ENCODE results near the gene MAP7.
"Not testable (repeated sequence)": the region's sequence is repeated elsewhere in the genome, so short reads cannot be mapped to it uniquely, and the experiment has no call there.

MAP7 gene

GRCh38 chr6:136501096-136501495, 49.1 kb downstream of the MAP7 start:
- no peak for DNase-seq

GRCh38 chr6:136500414-136500813, 49.8 kb downstream of the MAP7 start:
- no peak for DNase-seq

DNA sequence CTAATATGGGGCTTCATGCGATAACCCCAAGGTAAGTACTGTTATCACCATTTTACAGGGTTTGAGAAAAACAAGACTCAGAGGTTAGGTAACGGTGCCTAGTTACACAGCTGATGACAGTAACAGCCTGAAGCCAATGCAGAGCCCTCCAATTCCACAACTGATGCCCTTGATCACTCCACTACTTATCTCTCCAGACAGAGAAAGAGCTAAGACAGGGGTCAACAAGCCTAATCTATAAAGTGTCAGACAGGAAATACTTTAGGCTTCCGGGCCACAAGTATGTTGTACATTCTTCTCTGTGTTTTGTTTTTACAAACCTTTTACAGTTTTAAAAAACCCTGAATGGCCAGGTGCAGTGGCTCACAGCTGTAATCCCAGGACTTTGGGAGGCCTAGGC, 50.9 kb downstream of the MAP7 start:
- DNase-seq, result no peak

- DNase-seq, result not testable (repeated sequence)
These were observed 53.8 kb downstream of the MAP7 start for GRCh38 chr6:136496449-136496848.

- no peak for DNase-seq
These were observed 55.5 kb downstream of the MAP7 start for GRCh38 chr6:136494710-136495109.

DNA sequence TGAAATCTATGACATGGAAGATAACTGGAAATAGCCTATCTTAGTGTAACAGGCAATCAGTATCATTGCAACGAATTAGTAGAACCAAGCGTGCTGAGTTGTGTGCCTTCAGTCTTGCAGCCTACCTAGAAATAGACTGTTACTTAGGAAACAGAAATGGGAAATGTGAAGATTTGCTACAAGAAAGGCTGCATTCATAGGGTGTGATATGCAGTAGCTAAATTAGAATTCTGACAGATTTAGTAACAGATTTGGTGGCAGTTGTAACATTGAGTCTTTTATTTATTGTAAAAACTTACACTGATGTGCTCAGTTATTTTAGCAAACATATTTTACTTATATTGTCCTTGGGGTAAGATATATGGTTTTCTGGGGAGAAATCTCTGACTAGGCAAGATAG, 56.2 kb downstream of the MAP7 start:
- no peak for DNase-seq

GRCh38 chr6:136492409-136492808, 57.8 kb downstream of the MAP7 start:
- no peak for DNase-seq

DNA sequence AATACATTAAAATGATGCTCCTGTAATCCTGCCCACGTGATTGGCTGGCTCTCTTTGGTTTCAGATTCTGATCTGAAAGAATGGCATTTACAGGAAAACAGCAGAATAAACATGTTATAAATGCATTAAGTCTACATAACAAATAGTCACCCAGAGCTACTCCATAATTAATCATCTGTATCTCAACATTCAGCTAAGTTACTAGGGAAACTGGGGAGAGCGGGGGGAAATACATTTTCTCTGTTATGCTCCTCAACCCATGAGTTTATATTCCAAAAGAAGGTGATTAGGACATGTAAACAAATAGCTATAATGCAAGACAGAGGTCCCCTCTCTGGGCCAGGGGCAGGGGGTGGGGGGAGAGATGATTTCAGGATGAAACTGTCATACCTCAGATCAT, 58.5 kb downstream of the MAP7 start:
- DNase-seq, result no peak

DNA sequence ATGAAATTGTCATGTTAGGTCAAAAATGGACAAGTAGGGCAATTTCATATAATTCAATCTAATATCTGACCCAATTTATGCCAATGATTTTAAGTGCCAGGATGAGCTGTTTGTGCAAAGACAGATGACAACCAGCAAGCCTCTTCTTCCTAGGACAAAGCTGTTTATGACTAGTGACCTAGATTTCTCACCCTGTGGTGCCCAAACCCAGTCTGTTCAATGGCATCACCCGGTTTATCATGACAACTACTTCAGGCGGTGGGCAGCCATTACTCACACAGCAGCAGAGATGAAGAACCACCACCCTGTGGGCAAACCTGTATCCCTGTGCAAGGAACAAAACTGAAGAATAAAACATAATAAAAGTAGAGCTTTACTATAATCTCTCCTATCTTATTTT, 59.0 kb downstream of the MAP7 start:
- no peak for DNase-seq

- DNase-seq, result not testable (repeated sequence)
These were observed 60.6 kb downstream of the MAP7 start for GRCh38 chr6:136489689-136490033.

DNA sequence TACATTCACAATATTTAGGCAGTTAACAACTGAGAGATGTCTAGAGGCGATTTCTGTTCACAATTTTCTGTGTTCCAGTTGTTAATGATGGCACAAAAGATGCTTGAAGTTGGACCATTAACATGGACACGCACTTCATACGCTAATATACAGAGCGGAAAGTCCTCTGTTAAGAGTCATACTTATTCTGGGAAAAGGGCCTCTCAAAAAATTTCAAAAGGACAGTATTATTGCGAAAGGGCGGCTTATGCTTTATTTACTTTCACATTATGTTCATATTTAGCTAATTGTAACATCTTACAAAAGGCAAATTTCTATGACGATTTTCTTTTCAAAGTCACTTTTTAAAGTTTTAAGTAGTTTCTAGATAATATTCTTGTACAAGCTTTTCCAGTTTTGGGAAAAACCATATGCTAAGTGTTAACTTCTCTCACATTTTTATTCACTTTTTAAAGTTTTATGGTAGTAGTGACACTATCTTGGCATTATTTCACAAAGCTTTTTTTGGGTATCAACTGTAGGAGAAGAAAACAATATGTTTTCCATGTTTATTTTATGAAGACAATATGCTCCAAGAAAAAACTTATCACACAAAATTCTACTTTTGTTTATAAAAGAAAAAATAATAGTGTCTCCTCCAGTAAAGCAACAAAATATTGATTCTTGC, 62.3 kb downstream of the MAP7 start:
- DNase-seq, result no peak

- DNase-seq, result no peak
These were observed 63.9 kb downstream of the MAP7 start for GRCh38 chr6:136486357-136486756.

DNA sequence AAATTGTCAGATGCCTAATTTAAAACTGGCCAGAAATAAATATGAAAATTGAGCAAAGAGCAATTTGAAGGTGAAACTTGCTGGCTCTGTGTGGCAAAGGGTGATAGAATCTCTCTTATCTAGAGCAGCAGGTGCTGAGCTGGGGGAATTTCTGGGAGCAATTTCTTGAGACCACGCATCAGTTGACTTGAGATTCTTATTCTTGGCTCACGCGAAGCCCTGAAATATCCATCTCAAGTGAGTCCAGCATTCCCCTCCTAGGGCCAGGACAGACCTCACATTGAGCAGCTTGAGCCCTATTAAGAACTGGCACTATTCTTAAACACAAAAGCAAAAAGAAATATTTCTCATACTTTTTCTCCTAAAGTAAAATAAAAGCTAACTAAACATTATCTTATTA, 66.3 kb downstream of the MAP7 start:
- DNase-seq, result no peak

DNA sequence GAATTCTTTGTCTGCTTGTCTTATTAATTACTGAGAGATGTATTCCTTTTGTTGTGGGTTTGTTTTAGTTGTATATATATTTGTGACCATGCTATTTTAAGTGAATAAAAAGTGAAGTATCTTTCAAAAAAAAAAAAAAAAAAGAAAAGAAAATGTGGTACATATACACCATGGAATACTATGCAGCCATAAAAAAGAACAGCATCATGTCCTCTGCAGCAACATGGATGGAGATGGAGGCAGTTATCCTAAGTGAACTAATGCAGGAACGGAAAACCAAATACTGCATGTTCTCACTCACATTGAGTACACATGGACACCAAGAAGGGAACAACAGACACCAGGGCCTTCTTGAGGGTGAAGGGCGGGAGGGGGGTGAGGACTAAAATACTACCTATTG, 67.2 kb downstream of the MAP7 start:
- not testable (repeated sequence) for DNase-seq

- no peak for DNase-seq
These were observed 72.7 kb downstream of the MAP7 start for GRCh38 chr6:136477548-136477947.

GRCh38 chr6:136475686-136476085, 74.5 kb downstream of the MAP7 start:
- no peak for DNase-seq

- DNase-seq, result no peak
These were observed 76.0 kb downstream of the MAP7 start for GRCh38 chr6:136474241-136474640.

GRCh38 chr6:136471922-136472321, 78.3 kb downstream of the MAP7 start:
- no peak for DNase-seq

GRCh38 chr6:136471372-136471771, 78.8 kb downstream of the MAP7 start:
- DNase-seq, result no peak

DNA sequence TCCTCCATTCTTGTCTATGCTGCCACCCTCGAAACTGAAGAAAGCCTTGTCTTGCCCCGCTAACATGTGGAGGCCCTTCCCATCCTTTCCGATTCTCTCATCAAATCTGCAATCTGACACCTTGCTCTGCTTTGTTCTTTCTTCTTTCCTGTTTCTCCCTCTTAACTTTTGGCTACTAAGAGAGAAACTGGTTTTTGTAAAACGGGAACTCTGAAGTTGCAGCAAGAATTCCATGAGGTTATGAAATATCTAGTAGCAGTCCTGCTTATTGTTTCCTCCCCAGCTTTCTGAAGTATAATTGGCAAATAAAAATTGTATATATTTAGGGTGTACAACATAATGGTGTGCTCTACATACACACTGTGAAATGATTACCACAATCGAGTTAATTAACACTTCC, 80.2 kb downstream of the MAP7 start:
- DNase-seq, result no peak

GRCh38 chr6:136469154-136469553, 81.1 kb downstream of the MAP7 start:
- DNase-seq, result no peak

- DNase-seq, result no peak
These were observed 81.5 kb downstream of the MAP7 start for GRCh38 chr6:136468711-136469110.

GRCh38 chr6:136467186-136467585, 83.0 kb downstream of the MAP7 start:
- no peak for DNase-seq

DNA sequence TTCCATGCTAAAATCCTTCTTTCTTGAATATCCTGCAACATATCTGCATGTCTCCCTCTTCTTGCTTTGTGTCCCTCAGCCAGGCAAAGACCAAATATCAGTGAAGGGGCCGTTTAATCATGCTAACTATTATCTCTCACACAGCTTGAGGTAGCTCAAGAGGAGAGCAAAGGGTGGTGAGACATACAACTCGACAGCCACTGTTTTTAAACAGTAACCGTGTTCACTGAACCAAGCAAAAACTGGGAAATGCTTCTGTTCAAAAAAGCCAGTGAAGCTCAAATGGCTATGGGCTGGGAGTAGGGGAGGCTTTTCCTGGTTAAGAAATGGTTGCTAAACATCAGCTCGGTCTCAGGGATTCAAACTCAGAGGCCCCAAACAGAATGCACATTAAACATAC, 83.4 kb downstream of the MAP7 start:
- no peak for DNase-seq

GRCh38 chr6:136465766-136466303, 84.4 kb downstream of the MAP7 start:
- no peak for DNase-seq
